ENCODE data around the gene ATP6V1C2.

GRCh38 chr2:10830641-10831399, 109.4 kb downstream of the ATP6V1C2 start:
- TF ChIP-seq CTCF (IDR thresholded peaks at IDR 0.05) = no peak
- TF ChIP-seq POLR2A (IDR thresholded peaks at IDR 0.05) = no peak

Data from heart left ventricle (tissue), 13 donors.